SK-N-MC (cell line): ENCODE results near the gene MYO5B.

Experiments
- DNase-seq: peaks from one replicate; pipeline ENCODE4 v3.0.0-alpha.2; 2011; ENCODE audit warnings: low read depth, low spot score
- H3K27ac ChIP-seq: fragments of 200-600 bp; sonication (generic); 2 replicates; pipeline ENCODE4 v1.5.1; 2016; ENCODE audit warnings: mixed run types
- H3K36me3 ChIP-seq: fragments of 200-600 bp; sonication (generic); 2 replicates; pipeline ENCODE4 v1.6.1; 2017; ENCODE audit warnings: antibody characterized with exemption, low read length, mixed read lengths; ENCODE audit not compliant: insufficient read depth
- H3K4me3 ChIP-seq: fragments of 200-600 bp; sonication (generic); 2 replicates; pipeline ENCODE4 v1.5.1; 2016
- H3K9ac ChIP-seq: fragments of 200-600 bp; sonication (generic); 2 replicates; pipeline ENCODE4 v1.8.0; 2017; ENCODE audit warnings: mixed run types, mixed read lengths; ENCODE audit not compliant: insufficient read length
- H3K9me3 ChIP-seq: fragments of 200-600 bp; sonication (generic); 2 replicates; pipeline ENCODE4 v1.6.1; 2017; ENCODE audit warnings: low read depth, mild to moderate bottlenecking, antibody characterized with exemption, low read length, moderate library complexity, mixed read lengths
- EZH2 ChIP-seq: fragments of 200-600 bp; sonication (generic); IDR thresholded peaks from one replicate; pipeline ENCODE4 v1.6.1; 2017; ENCODE audit warnings: antibody characterized with exemption
- FOXP2 ChIP-seq: optimal IDR thresholded peaks from 2 replicates; pipeline ENCODE3; 2011; ENCODE audit warnings: mild to moderate bottlenecking, moderate library complexity; ENCODE audit not compliant: insufficient read depth; ENCODE audit errors: extremely low read length, control extremely low read depth
- POLR2AphosphoS5 ChIP-seq: IDR thresholded peaks from 2 replicates; pipeline ENCODE4 v1.6.1; 2012; ENCODE audit warnings: mild to moderate bottlenecking, low read depth, low read length, borderline replicate concordance

MYO5B gene

GRCh38 chr18:50002781-50003180, 192.2 kb downstream of the MYO5B start:
- no peak overlapping the region for H3K4me3 ChIP-seq
- H3K27ac ChIP-seq, result no peak overlapping the region
- H3K9me3 ChIP-seq, result no peaks in the 10 kb centered on the region
- H3K9ac ChIP-seq, result no peak overlapping the region
- no peak for DNase-seq
- TF ChIP-seq FOXP2 (no peak), POLR2AphosphoS5 (no peak), EZH2 (no peak)
- H3K36me3 ChIP-seq, result no peaks in the 10 kb centered on the region

GRCh38 chr18:50000227-50000626, 194.7 kb downstream of the MYO5B start:
- TF ChIP-seq POLR2AphosphoS5 (no peak), EZH2 (no peak), FOXP2 (no peak)
- no peak for DNase-seq
- no peaks in the 10 kb centered on the region for H3K9me3 ChIP-seq

GRCh38 chr18:49999128-49999527, 195.8 kb downstream of the MYO5B start:
- DNase-seq, result no peak
- Histone ChIP-seq H3K9me3 (no peaks in the 10 kb centered on the region), H3K4me3 (no peak overlapping the region), H3K27ac (no peak overlapping the region), H3K36me3 (no peaks in the 10 kb centered on the region), H3K9ac (no peak overlapping the region)
- TF ChIP-seq FOXP2, result no peak
- no peak for TF ChIP-seq POLR2AphosphoS5
- no peak for TF ChIP-seq EZH2

More at GRCh38 chr18:50000227-50000626, 194.7 kb downstream of the MYO5B start:
- H3K36me3 ChIP-seq, result no peaks in the 10 kb centered on the region
- H3K4me3 ChIP-seq, result no peak overlapping the region
- H3K27ac ChIP-seq, result no peak overlapping the region
- H3K9ac ChIP-seq, result no peak overlapping the region

GRCh38 chr18:49997558-49997957, 197.4 kb downstream of the MYO5B start:
- Histone ChIP-seq H3K4me3 (no peak overlapping the region), H3K9me3 (no peaks in the 10 kb centered on the region), H3K9ac (no peak overlapping the region), H3K36me3 (no peaks in the 10 kb centered on the region), H3K27ac (no peak overlapping the region)
- DNase-seq, result no peak
- no peak for TF ChIP-seq FOXP2
- no peak for TF ChIP-seq EZH2
- no peak for TF ChIP-seq POLR2AphosphoS5

GRCh38 chr18:49994410-49994809, 200.5 kb downstream of the MYO5B start:
- no peak overlapping the region for H3K4me3 ChIP-seq
- no peak overlapping the region for H3K9ac ChIP-seq
- TF ChIP-seq FOXP2, result no peak
- TF ChIP-seq POLR2AphosphoS5, result no peak
- TF ChIP-seq EZH2, result no peak
- no peak for DNase-seq
- no peaks in the 10 kb centered on the region for H3K9me3 ChIP-seq
- no peak overlapping the region for H3K27ac ChIP-seq
- H3K36me3 ChIP-seq, result no peaks in the 10 kb centered on the region

GRCh38 chr18:49993299-49993698, 201.6 kb downstream of the MYO5B start:
- Histone ChIP-seq H3K9ac (no peak overlapping the region), H3K36me3 (no peaks in the 10 kb centered on the region)
- no peak for TF ChIP-seq POLR2AphosphoS5
- no peak for TF ChIP-seq EZH2
- no peak for TF ChIP-seq FOXP2

GRCh38 chr18:49988733-49989132, 206.2 kb downstream of the MYO5B start:
- Histone ChIP-seq H3K27ac (no peak overlapping the region), H3K9me3 (no peaks in the 10 kb centered on the region), H3K4me3 (no peak overlapping the region), H3K36me3 (no peaks in the 10 kb centered on the region), H3K9ac (no peak overlapping the region)
- no peak for DNase-seq
- TF ChIP-seq POLR2AphosphoS5 (no peak), FOXP2 (no peak), EZH2 (no peak)

More at GRCh38 chr18:49993299-49993698, 201.6 kb downstream of the MYO5B start:
- DNase-seq, result no peak
- Histone ChIP-seq H3K27ac (no peak overlapping the region), H3K4me3 (no peak overlapping the region), H3K9me3 (no peaks in the 10 kb centered on the region)

- no peaks in the 10 kb centered on the region for H3K36me3 ChIP-seq
- no peaks in the 10 kb centered on the region for H3K9me3 ChIP-seq
- no peak overlapping the region for H3K9ac ChIP-seq
- DNase-seq, result no peak
- no peak overlapping the region for H3K27ac ChIP-seq
- no peak for TF ChIP-seq EZH2
- no peak for TF ChIP-seq FOXP2
- no peak for TF ChIP-seq POLR2AphosphoS5
- H3K4me3 ChIP-seq, result no peak overlapping the region
These were observed 206.8 kb downstream of the MYO5B start for GRCh38 chr18:49988101-49988500.

- Histone ChIP-seq H3K9ac (no peak overlapping the region), H3K36me3 (no peaks in the 10 kb centered on the region), H3K9me3 (no peaks in the 10 kb centered on the region), H3K4me3 (no peak overlapping the region), H3K27ac (no peak overlapping the region)
- DNase-seq, result no peak
- no peak for TF ChIP-seq FOXP2
- no peak for TF ChIP-seq EZH2
- no peak for TF ChIP-seq POLR2AphosphoS5
These were observed 209.7 kb downstream of the MYO5B start for GRCh38 chr18:49985236-49985635.

GRCh38 chr18:49980896-49981295, 214.1 kb downstream of the MYO5B start:
- no peaks in the 10 kb centered on the region for H3K36me3 ChIP-seq
- TF ChIP-seq EZH2 (no peak), FOXP2 (no peak), POLR2AphosphoS5 (no peak)
- no peaks in the 10 kb centered on the region for H3K9me3 ChIP-seq
- H3K27ac ChIP-seq, result no peak overlapping the region
- no peak overlapping the region for H3K9ac ChIP-seq
- H3K4me3 ChIP-seq, result no peak overlapping the region
- DNase-seq, result no peak
